K562 (cell line): ENCODE data around the gene DEPP1. TPM values are rescaled to one million over a fixed set of nuclear protein-coding genes. Genes with fewer than 3 reads are reported as not detected.

Source experiments
- CBFB ChIP-seq: sonication (generic); formaldehyde crosslinking; IDR thresholded peaks from 2 replicates; pipeline ENCODE4 v1.4.0; 2020; ENCODE audit warnings: mild to moderate bottlenecking, missing genetic modification reagents
- GABPA ChIP-seq: fragments of 200-800 bp; sonication (Bioruptor generic); conservative IDR thresholded peaks from 2 replicates; pipeline ENCODE4 v1.6.1; 2016; ENCODE audit warnings: low read depth, missing genetic modification characterization, missing compliant biosample characterization
- IRF2 ChIP-seq: sonication (generic); formaldehyde crosslinking; IDR thresholded peaks from 2 replicates; pipeline ENCODE4 v1.8.1; 2022; ENCODE audit warnings: mild to moderate bottlenecking, missing genetic modification reagents
- NBN ChIP-seq: fragments of 450-650 bp; IDR thresholded peaks from 2 replicates; pipeline ENCODE4 v1.6.1; 2016; ENCODE audit warnings: low read depth, mild to moderate bottlenecking
- NFATC3 ChIP-seq: fragments of 450-650 bp; IDR thresholded peaks from 2 replicates; pipeline ENCODE4 v1.6.1; 2017; ENCODE audit warnings: mild to moderate bottlenecking
- WHSC1 ChIP-seq: IDR thresholded peaks from one replicate; pipeline ENCODE4 v1.6.1; 2012; ENCODE audit warnings: low read length, control low read depth, inconsistent platforms
- ZNF384 ChIP-seq: IDR thresholded peaks from 2 replicates; pipeline ENCODE4 v1.6.1; 2012; ENCODE audit warnings: low read depth, low read length, improper control_type of control experiment
- ZNF551 ChIP-seq: fragments of 250-450 bp; sonication (Bioruptor Pico); IDR thresholded peaks from 2 replicates; pipeline ENCODE4 v1.5.0; 2021; ENCODE audit warnings: mild to moderate bottlenecking, moderate library complexity
- polyA plus RNA-seq, 8 experiments: library from polyadenylated mRNA; depleted of rRNA in 4 of 8; stranded (reverse) in 5 of 8; unstranded in 3 of 8; fragments of >200 nt; fragmentation: Nextera tagmentation in 2 of 8; fragmentation: Illumina TruSeq in 1 of 8; extraction: Ambion mirVana in 2 of 8; extraction: Trizol in 1 of 8; gene quantifications; 2 replicates each; pipeline versions ENCODE4 v1.2.1 to v1.2.3, GENCODE V29; 2011 to 2014; ENCODE audit warnings: inconsistent platforms in 1 of 8, missing spikeins in 1 of 8
- total RNA-seq, 7 experiments: library from RNA; depleted of rRNA in 6 of 7; stranded (reverse); fragments of >200 nt in 6 of 7; fragmentation: Illumina TruSeq in 2 of 7; extraction: Trizol in 2 of 7; gene quantifications; 2 replicates each; pipeline versions ENCODE4 v1.2.1 to v1.2.3, GENCODE V29; 2011 to 2021; ENCODE audit warnings: low replicate concordance in 1 of 7
- TF ChIP-seq, protein P1 (sequence below): sonication (generic); formaldehyde crosslinking; IDR thresholded peaks from 2 replicates; pipeline ENCODE4 v1.8.1; 2023; ENCODE audit warnings: missing genetic modification reagents, mild to moderate bottlenecking, borderline replicate concordance
- TF ChIP-seq, protein P2 (sequence below), 2 experiments: IDR thresholded peaks; 2 replicates each; pipeline ENCODE4 v1.6.1; 2011; ENCODE audit warnings: borderline replicate concordance in 1 of 2, control low read depth in 1 of 2, low read depth in 1 of 2, low read length in 1 of 2, mild to moderate bottlenecking in 1 of 2, mixed read lengths in 1 of 2, moderate library complexity in 1 of 2; ENCODE audit not compliant: insufficient read depth in 1 of 2, insufficient read length in 1 of 2, poor library complexity in 1 of 2, severe bottlenecking in 1 of 2; ENCODE audit errors: extremely low read depth in 1 of 2
- TF ChIP-seq, protein P3 (sequence below): sonication (generic); formaldehyde crosslinking; IDR thresholded peaks from 2 replicates; pipeline ENCODE4 v1.8.0; 2023; ENCODE audit warnings: missing genetic modification reagents, mild to moderate bottlenecking, borderline replicate concordance
- TF ChIP-seq, protein P4 (sequence below): fragments of 450-650 bp; IDR thresholded peaks from 2 replicates; pipeline ENCODE4 v1.6.1; 2017; ENCODE audit warnings: antibody characterized with exemption

Gene DEPP1
- total and polyA plus RNA-seq, 9 of the 15 experiments (the other 6 are each of a cell fraction or from before 2014, with no cell fraction given): 0.04 to 0.54 (median 0.20) TPM; not detected in 1

DNA sequence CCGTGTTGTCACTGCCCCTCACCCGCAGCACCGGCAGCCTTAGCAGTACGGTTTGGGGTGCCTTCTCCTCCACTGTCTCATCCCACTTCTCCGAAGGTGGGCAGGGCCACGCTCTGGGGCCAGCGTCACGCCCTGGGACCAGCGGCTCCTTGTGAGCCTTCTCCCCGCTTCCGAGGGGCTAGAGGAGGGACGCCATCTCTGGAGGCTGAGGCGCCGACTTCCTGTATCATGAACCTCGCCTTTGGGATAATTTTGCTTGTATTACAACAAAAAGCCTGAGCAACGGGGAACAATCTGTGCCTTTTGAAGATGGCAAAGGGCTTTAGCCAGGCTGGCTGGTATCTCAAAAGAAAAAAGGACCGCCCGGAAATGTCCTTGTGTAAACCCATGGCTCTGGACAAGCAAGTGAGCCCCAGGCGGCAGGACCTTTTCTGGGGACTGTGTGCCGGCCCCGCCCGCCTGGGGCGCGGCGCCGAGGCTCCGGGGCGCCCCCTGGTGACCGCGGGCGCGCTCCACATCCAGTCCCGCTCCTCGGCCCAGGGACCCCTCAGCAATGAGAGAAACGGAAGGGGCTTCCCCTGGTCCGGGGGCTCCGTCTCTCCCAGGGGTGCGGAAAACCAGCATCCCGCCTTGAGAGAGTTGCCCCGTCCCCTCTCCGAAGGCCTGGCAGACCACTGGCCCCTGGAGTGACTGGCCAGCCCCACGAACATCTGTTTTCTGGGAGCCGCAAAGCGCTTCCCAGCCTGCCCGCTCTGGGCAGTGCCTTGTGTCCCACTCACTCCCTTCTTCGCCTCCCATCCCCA, 3.8 kb downstream of the DEPP1 start (continued):
- TF ChIP-seq, protein P1, sequence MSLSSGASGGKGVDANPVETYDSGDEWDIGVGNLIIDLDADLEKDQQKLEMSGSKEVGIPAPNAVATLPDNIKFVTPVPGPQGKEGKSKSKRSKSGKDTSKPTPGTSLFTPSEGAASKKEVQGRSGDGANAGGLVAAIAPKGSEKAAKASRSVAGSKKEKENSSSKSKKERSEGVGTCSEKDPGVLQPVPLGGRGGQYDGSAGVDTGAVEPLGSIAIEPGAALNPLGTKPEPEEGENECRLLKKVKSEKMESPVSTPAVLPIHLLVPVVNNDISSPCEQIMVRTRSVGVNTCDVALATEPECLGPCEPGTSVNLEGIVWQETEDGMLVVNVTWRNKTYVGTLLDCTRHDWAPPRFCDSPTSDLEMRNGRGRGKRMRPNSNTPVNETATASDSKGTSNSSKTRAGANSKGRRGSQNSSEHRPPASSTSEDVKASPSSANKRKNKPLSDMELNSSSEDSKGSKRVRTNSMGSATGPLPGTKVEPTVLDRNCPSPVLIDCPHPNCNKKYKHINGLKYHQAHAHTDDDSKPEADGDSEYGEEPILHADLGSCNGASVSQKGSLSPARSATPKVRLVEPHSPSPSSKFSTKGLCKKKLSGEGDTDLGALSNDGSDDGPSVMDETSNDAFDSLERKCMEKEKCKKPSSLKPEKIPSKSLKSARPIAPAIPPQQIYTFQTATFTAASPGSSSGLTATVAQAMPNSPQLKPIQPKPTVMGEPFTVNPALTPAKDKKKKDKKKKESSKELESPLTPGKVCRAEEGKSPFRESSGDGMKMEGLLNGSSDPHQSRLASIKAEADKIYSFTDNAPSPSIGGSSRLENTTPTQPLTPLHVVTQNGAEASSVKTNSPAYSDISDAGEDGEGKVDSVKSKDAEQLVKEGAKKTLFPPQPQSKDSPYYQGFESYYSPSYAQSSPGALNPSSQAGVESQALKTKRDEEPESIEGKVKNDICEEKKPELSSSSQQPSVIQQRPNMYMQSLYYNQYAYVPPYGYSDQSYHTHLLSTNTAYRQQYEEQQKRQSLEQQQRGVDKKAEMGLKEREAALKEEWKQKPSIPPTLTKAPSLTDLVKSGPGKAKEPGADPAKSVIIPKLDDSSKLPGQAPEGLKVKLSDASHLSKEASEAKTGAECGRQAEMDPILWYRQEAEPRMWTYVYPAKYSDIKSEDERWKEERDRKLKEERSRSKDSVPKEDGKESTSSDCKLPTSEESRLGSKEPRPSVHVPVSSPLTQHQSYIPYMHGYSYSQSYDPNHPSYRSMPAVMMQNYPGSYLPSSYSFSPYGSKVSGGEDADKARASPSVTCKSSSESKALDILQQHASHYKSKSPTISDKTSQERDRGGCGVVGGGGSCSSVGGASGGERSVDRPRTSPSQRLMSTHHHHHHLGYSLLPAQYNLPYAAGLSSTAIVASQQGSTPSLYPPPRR (CRISPR knock-in tag): no peak
- TF ChIP-seq CBFB (CRISPR knock-in tag) (no peak), IRF2 (no peak), NBN (no peak), ZNF551 (CRISPR knock-in tag) (no peak), WHSC1 (no peak), GABPA (tag) (peak; percentile 57), NFATC3 (no peak), ZNF384 (no peak)
- TF ChIP-seq, protein P2, sequence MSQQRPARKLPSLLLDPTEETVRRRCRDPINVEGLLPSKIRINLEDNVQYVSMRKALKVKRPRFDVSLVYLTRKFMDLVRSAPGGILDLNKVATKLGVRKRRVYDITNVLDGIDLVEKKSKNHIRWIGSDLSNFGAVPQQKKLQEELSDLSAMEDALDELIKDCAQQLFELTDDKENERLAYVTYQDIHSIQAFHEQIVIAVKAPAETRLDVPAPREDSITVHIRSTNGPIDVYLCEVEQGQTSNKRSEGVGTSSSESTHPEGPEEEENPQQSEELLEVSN (IDR thresholded peaks at IDR 0.05; ENCODE audit: borderline replicate concordance in 1 of 2, extremely low read depth in 1 of 2, insufficient read depth in 1 of 2, insufficient read length in 1 of 2, low read depth in 1 of 2, low read length in 1 of 2, poor library complexity in 1 of 2, severe bottlenecking in 1 of 2): peak in 1 of 2 experiments; percentile 55
- TF ChIP-seq, protein P3, sequence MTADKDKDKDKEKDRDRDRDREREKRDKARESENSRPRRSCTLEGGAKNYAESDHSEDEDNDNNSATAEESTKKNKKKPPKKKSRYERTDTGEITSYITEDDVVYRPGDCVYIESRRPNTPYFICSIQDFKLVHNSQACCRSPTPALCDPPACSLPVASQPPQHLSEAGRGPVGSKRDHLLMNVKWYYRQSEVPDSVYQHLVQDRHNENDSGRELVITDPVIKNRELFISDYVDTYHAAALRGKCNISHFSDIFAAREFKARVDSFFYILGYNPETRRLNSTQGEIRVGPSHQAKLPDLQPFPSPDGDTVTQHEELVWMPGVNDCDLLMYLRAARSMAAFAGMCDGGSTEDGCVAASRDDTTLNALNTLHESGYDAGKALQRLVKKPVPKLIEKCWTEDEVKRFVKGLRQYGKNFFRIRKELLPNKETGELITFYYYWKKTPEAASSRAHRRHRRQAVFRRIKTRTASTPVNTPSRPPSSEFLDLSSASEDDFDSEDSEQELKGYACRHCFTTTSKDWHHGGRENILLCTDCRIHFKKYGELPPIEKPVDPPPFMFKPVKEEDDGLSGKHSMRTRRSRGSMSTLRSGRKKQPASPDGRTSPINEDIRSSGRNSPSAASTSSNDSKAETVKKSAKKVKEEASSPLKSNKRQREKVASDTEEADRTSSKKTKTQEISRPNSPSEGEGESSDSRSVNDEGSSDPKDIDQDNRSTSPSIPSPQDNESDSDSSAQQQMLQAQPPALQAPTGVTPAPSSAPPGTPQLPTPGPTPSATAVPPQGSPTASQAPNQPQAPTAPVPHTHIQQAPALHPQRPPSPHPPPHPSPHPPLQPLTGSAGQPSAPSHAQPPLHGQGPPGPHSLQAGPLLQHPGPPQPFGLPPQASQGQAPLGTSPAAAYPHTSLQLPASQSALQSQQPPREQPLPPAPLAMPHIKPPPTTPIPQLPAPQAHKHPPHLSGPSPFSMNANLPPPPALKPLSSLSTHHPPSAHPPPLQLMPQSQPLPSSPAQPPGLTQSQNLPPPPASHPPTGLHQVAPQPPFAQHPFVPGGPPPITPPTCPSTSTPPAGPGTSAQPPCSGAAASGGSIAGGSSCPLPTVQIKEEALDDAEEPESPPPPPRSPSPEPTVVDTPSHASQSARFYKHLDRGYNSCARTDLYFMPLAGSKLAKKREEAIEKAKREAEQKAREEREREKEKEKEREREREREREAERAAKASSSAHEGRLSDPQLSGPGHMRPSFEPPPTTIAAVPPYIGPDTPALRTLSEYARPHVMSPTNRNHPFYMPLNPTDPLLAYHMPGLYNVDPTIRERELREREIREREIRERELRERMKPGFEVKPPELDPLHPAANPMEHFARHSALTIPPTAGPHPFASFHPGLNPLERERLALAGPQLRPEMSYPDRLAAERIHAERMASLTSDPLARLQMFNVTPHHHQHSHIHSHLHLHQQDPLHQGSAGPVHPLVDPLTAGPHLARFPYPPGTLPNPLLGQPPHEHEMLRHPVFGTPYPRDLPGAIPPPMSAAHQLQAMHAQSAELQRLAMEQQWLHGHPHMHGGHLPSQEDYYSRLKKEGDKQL (CRISPR knock-in tag): no peak
- TF ChIP-seq, protein P4, sequence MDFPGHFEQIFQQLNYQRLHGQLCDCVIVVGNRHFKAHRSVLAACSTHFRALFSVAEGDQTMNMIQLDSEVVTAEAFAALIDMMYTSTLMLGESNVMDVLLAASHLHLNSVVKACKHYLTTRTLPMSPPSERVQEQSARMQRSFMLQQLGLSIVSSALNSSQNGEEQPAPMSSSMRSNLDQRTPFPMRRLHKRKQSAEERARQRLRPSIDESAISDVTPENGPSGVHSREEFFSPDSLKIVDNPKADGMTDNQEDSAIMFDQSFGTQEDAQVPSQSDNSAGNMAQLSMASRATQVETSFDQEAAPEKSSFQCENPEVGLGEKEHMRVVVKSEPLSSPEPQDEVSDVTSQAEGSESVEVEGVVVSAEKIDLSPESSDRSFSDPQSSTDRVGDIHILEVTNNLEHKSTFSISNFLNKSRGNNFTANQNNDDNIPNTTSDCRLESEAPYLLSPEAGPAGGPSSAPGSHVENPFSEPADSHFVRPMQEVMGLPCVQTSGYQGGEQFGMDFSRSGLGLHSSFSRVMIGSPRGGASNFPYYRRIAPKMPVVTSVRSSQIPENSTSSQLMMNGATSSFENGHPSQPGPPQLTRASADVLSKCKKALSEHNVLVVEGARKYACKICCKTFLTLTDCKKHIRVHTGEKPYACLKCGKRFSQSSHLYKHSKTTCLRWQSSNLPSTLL: no peak
